Measurements from ENCODE around the gene ZNF428. TPM values are rescaled to one million over a fixed set of nuclear protein-coding genes. Genes with fewer than 3 reads are reported as not detected.
A peak's percentile ranks its signal among the peaks of the same experiment; 100 is the strongest.

The ZNF428 gene
- total and polyA plus RNA-seq, 7 donors: 18.0 to 40.2 (median 33.6) TPM

- Histone ChIP-seq H3K4me3 (no peak overlapping the region), H3K27me3 (no peaks in the 10 kb centered on the region), H3K4me1 (peaks cover 0 to 19% (median 13%) of the 10 kb centered on the region in 4 donors), H3K36me3 (peaks cover 0 to 1% (median under 1%) of the 10 kb centered on the region in 4 donors), H3K27ac (no peak overlapping the region), H3K9me3 (no peaks in the 10 kb centered on the region)
- no peak for DNase-seq
- TF ChIP-seq POLR2A (IDR thresholded peaks at IDR 0.05): no peak
- no peak for TF ChIP-seq EP300 (IDR thresholded peaks at IDR 0.05)
- intact Hi-C loops (cut with DNase I): loop anchor here (5.0 kb wide), 1 partner anchor 46 kb away; the partner anchor contains the start of genes IRGQ and ZNF576
- WGBS, 2 donors: 12 to 51% methylated on average over 3 of the region's 3 CpGs
Measured at GRCh38 chr19:43643326-43643725, 23.9 kb upstream of the ZNF428 start.

- TF ChIP-seq POLR2A (IDR thresholded peaks at IDR 0.05): no peak
- TF ChIP-seq CTCF (IDR thresholded peaks at IDR 0.05): no peak
- TF ChIP-seq POLR2AphosphoS5 (IDR thresholded peaks at IDR 0.05): no peak
- TF ChIP-seq EP300 (IDR thresholded peaks at IDR 0.05): no peak
- no peaks in the 10 kb centered on the region for H3K9me3 ChIP-seq
- WGBS, 2 donors: 83 to 88% methylated on average over 4 of the region's 4 CpGs
- intact Hi-C loops (cut with DNase I): loop anchor here (5.0 kb wide), 1 partner anchor 45 kb away; the partner anchor contains the start of genes IRGQ and ZNF576
- H3K4me3 ChIP-seq: no peak overlapping the region
- H3K4me1 ChIP-seq: peaks cover 0 to 19% (median 13%) of the 10 kb centered on the region in 4 donors
- no peak for DNase-seq
- H3K27ac ChIP-seq: no peak overlapping the region
- H3K36me3 ChIP-seq: no peaks in the 10 kb centered on the region
- no peaks in the 10 kb centered on the region for H3K27me3 ChIP-seq
Measured at GRCh38 chr19:43642531-43642930, 23.1 kb upstream of the ZNF428 start.

- DNase-seq: no peak
- no peaks in the 10 kb centered on the region for H3K27me3 ChIP-seq
- H3K36me3 ChIP-seq: no peaks in the 10 kb centered on the region
- no peaks in the 10 kb centered on the region for H3K9me3 ChIP-seq
- 70 to 84% methylated on average over 2 of the region's 2 CpGs for WGBS, 2 donors
- no peak for TF ChIP-seq POLR2AphosphoS5 (IDR thresholded peaks at IDR 0.05)
- H3K4me3 ChIP-seq: no peak overlapping the region
- H3K27ac ChIP-seq: no peak overlapping the region
- intact Hi-C loops (cut with DNase I): loop anchor here (2.0 to 5.0 kb wide), 2 partner anchors 25 to 44 kb away; partner anchors contain the start of genes IRGQ and ZNF576
- peaks cover 0 to 19% (median 13%) of the 10 kb centered on the region in 4 donors for H3K4me1 ChIP-seq
Measured at GRCh38 chr19:43641333-43641732, 21.9 kb upstream of the ZNF428 start.

GRCh38 chr19:43640424-43640757, 21.0 kb upstream of the ZNF428 start:
- intact Hi-C loops (cut with DNase I): loop anchor here (2.0 to 5.0 kb wide), 2 partner anchors 26 to 43 kb away; partner anchors contain the start of genes IRGQ and ZNF576
- 6 to 17% methylated on average over 9 of the region's 9 CpGs for WGBS, 2 donors
- Histone ChIP-seq H3K4me3 (peak overlapping the region; percentile 56 to 69 (median 62)), H3K27ac (peak overlapping the region; percentile 46 to 68 (median 52)), H3K4me1 (peaks cover 0 to 19% (median 14%) of the 10 kb centered on the region in 4 donors), H3K9me3 (no peaks in the 10 kb centered on the region), H3K36me3 (no peaks in the 10 kb centered on the region), H3K27me3 (no peaks in the 10 kb centered on the region)
- no peak for DNase-seq
- TF ChIP-seq EP300 (IDR thresholded peaks at IDR 0.05) (no peak), POLR2AphosphoS5 (IDR thresholded peaks at IDR 0.05) (no peak), CTCF (IDR thresholded peaks at IDR 0.05) (no peak), POLR2A (IDR thresholded peaks at IDR 0.05) (no peak)

GRCh38 chr19:43639519-43640423, 20.3 kb upstream of the ZNF428 start, which contains the start of gene CADM4:
Gene CADM4, minus strand, starts transcription at chr19:43639850. Its CDS starts 60 bp downstream, at chr19:43639790.
- Histone ChIP-seq H3K36me3 (no peaks in the 10 kb centered on the region), H3K9me3 (no peaks in the 10 kb centered on the region), H3K27ac (peak within 1 kb of the TSS; percentile 54 to 73 (median 63)), H3K27me3 (no peaks in the 10 kb centered on the region), H3K4me3 (peak within 1 kb of the TSS; percentile 56 to 69 (median 62)), H3K4me1 (peaks cover 0 to 19% (median 14%) of the 10 kb centered on the region in 4 donors)
- WGBS, 2 donors: 1 to 2% methylated on average over 110 of the region's 110 CpGs
- peak; percentile 69 for DNase-seq
- TF ChIP-seq POLR2A (IDR thresholded peaks at IDR 0.05) (no peak), EP300 (IDR thresholded peaks at IDR 0.05) (no peak), CTCF (IDR thresholded peaks at IDR 0.05) (no peak), POLR2AphosphoS5 (IDR thresholded peaks at IDR 0.05) (no peak)
- intact Hi-C loops (cut with DNase I): loop anchor here (2.0 to 5.0 kb wide), 2 partner anchors 27 to 42 kb away; partner anchors contain the start of genes IRGQ and ZNF576

All from sigmoid colon (tissue), 7 donors.